Amygdala (tissue), 56 donors: ENCODE results near the gene GADL1.

Experiments used
- DNase-seq, 56 donors: peaks; one replicate each; lab custom pipeline; 2025; lab: John Stamatoyannopoulos, UW

Gene GADL1

DNA sequence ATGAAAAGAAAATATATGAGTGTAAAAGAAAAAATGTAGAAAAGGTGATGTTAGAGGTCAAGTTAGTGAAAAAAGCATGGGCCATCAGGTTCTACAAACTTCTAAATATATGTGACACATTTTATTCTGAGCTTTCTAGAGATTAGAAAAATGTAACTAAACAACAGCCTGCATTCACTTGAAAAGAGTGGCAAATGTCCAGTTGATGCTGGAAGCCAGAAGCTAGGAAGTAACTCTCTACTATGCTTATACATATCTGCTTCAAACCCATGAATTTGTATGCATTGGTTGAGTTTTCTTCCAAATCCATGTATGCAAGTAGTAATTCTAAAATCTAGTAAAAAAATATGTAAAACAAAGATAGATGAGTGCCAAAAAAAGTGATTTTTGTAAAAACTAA lies 164.5 kb downstream of the GADL1 start:
- no peak for DNase-seq

DNA sequence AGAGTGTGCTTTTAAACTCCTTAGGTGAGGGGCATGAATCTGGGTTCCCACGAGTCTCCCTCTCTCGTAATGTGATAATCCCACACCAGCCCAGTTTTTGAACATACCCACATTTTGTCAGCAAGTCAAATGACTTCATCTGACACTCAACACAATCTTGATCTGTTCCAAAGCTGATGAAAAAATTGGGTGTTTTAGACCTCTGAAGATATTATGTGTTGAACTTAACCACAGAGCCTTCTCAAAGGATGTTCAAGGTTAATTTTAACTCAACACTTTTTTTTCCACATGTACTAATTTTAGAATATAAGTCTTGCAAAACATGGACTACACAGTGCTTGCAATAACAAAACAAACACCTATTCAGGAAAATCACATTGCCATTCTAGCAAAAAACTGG lies 164.9 kb downstream of the GADL1 start:
- DNase-seq, result no peak

DNA sequence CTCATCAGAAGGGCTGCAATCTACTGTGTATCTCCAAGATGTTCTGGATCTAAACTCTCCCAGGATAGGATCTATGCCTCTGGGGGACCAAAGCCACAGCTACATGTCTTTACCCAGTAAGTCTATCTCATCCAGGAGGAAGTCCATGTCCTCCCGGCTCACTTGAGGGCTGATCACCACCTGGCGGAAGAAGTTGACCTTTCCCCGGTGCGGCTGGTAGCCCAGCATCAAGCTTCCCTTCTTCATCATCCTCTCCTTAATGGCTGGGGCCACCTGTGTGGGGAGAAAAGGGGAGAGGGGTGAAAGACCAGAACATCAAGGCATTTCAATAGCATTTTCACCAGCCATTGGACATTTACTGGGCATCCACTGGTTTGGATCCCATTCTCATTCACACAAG lies 166.3 kb downstream of the GADL1 start:
- no peak for DNase-seq

DNA sequence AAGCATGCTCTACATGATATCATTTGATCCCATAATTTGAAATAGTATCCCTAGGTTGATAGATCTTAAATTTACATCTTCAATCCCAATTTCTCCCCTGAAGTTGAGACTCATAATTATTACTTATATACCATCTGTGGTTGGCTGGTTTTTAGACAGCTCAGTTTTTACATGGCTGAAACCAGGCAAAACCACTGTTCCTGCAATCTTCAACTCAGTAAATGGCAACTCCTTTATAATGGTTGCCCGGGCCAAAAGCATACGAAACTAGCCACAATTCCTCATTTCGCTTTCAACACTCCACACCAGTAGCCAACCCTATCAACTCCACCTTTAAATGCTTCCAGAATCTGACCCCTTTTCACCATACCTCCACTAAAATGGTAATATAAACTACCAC lies 169.6 kb downstream of the GADL1 start:
- DNase-seq, result no peak

DNA sequence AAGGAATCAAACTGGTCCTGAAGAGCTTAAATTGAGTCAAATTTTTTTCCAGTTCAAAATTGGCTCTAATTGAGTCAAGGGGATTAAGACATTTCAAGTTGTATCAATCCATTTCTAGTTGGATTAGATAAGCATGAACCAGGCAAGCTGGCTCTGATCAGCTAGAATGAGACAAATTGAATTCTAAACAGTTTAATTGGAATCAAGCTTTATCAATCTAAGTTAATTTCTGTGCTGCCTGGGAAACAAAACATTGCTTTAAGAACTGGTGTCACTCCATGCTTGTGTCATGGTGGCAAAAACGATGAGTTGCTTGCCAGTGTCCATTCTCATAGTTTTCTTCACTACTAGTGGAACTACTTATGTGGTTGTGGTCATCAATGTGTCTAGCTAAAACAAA lies 171.2 kb downstream of the GADL1 start:
- DNase-seq, result no peak

DNA sequence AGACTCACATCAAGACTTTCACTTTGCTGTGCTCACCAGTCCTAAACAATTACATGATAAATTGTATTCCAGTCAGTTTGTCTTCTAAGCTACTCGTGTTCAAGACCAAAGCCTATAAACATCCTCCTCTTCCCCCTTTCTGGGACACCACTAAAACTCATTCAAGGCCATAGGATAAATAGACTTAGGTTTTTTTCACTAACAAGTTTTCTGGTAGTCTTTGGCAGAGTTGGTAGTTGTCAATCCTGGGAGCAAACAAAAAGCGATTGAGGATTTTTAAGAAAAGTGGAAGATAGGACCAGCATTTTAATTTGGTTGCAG lies 173.2 kb downstream of the GADL1 start:
- no peak for DNase-seq

DNA sequence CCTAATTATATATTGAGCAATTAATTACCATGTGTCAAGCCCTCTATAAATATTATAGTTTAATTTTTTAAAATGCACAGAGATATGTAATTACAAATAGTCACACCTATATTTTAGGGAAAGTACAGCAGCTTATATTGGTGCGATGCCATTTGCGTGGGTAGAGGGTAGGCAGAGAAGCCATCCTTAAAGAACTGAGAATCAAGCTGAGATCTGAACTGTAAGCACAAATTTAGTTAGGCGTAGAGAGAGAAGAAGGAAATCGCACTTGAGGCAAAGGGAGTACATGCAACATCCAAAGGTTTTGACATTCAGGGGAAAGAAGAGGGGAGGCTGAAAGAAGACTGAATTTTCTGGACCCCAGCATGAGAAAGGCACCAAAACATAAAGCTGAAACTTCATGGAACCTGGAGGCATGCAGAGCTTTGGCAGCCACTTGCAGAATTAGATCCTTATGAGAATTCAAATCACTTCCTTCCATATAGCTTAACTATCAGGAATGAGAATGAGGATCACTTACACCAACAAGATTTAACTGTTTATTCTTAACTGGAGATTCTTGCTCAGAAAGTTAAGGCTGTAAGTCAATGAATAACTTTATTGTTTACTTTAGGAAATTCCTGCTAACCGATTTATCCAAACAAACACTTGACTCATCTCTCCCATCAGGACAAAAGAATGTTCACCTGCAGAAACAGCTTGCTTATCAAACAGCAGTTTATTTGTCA lies 173.7 kb downstream of the GADL1 start:
- DNase-seq, result no peak

DNA sequence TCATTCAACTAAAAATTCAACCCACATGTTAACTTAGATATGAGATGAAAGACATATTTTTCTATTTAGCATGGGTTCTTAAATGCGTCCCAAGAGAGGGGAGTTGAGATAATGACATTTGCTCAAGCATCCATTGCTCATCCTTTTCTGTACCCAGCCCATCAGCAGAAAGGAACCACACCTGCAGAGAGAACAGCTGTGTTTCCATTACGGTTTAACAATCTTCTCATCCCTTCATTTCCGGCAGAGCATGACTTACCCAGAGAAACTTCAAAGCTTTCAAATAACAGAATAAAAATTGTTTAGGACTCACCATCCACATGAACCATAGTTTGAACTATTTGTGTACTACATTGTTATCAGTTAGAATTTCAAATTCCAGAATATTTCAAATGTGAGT lies 174.9 kb downstream of the GADL1 start:
- DNase-seq, result no peak

DNA sequence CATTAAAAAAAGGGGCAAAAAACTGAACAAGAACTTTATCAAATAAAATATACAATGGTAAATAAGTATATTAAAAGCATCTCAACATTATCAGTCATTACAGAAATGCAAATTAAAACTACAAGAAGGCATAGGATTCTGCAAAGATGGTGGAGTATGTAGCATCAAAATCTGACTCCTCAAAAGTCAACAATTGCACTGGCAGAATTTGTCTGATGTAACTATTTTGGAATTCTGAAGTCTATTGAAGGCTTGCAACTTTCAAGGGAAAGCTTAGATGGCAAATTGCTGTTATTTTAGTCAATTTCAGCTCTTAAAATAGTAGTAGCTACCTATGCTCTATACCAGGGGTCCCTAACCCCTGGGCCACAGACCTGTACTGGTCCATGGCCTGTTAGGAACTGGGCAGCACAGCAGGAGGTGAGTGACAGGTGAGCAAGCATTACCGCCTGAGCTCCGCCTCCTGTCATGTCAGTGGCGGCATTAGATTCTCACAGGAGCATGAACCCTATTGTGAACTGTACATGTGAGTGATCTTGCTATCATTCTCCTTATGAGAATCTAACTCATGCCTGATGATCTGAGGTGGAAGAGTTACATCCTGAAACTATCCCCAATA lies 180.5 kb downstream of the GADL1 start:
- DNase-seq, result no peak

DNA sequence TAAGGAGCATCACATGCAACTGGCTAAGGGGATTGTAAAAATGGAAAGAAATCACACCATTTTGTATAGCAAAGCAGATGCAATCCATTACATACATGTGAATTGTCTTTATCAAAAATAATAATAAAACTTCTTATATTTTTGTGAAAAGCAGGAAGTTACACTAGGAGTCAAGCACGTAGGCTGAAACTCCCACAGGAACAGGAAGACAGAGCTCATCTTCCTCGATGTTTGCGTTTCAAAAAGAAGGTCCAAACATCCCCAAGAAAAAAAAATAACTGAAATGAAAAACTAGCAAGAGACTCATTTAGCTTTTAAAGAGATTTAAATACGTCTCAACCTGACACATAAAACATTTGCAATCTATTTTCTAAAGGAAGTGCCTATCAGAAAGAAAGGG lies 181.5 kb downstream of the GADL1 start:
- no peak for DNase-seq

DNA sequence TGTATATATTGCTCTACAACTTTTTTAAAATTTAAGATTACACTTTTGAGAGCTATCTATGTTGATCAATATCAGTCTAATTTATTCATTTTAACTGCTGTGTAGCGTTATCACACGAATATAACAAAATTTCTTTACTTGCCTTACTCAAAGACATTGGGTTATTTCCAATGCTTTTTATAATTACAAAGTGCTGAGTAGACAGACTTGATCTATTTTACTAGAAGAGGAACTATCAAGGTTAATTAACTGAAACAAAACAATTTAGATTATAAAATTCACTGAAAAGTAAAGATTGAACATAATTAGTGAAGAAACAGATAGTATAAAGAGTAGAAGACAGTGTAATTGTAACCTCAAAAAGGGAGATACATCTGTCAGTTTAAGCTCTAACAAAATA lies 182.6 kb downstream of the GADL1 start:
- no peak for DNase-seq

DNA sequence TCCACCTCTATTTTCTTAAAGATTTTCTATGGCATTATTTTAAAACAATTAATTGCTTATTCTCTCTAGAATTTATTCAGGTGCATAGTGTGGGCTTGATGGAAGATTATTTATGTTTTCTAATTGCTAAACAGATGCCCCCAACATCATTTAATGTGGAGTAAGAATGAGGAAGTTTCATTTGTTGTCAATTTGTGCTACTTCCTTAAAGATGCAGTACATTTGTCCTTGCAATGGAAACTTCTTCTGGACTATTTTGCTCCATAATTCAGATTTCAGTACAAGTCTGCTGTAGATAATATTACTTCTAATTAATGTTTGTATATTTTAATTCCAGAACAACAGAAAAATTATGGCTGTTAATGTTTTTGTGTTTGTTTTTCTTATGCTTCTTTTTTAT lies 183.3 kb downstream of the GADL1 start:
- no peak for DNase-seq

DNA sequence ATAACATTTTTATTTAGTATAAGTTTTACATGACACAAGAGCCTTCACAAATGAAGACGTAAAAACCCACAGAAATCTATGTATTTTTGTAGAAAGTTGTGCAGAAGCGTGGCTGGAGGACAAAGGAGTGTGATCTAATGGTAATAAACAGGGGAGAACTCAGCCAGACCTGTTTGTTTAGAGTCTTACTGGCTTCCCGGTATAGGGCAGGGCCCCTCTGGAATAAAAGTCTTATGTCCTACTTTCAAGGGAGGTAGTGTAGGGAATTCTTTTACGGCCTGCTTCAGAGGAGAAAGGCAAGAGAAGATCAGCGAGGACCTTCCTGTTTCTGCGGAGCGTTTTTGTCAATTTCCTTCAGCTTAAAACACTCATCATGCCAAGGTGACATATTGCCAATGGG lies 184.4 kb downstream of the GADL1 start:
- DNase-seq, result no peak

DNA sequence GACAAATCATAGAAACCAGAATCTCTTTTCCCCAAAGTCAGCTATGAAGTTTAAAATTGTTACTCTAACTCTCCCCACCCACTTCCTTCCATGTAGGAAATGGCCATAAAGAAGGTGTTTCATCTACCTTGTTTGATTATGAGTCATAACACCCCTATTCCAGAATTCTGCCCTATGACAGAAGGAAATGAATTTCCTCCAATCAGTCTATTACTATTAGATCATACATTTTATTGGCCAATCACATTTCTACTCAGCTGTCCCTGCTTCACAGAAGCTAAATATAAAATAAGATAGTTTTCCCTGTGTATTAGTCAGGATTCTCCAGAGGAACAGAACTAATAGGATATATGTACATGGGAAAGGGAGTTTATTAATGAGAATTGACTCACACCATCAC lies 186.0 kb downstream of the GADL1 start:
- DNase-seq, result no peak

DNA sequence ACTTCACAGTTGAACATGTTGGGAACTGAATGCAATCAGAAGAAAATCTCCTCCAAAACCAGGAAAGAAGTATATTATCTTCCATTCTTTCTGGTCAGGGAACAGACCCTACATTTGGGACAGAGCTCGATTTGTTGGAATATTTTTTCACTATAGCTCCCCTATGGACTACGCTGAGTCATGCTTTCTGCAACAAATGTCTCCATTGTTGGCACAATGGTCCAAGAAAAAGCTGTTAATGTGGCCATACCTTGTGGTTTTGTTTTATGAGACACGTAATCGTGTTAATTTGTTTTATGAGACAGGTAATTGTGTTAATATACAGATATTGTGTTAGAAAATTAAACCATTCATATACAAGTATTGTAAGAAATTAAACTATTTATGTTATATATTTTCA lies 186.6 kb downstream of the GADL1 start:
- no peak for DNase-seq

DNA sequence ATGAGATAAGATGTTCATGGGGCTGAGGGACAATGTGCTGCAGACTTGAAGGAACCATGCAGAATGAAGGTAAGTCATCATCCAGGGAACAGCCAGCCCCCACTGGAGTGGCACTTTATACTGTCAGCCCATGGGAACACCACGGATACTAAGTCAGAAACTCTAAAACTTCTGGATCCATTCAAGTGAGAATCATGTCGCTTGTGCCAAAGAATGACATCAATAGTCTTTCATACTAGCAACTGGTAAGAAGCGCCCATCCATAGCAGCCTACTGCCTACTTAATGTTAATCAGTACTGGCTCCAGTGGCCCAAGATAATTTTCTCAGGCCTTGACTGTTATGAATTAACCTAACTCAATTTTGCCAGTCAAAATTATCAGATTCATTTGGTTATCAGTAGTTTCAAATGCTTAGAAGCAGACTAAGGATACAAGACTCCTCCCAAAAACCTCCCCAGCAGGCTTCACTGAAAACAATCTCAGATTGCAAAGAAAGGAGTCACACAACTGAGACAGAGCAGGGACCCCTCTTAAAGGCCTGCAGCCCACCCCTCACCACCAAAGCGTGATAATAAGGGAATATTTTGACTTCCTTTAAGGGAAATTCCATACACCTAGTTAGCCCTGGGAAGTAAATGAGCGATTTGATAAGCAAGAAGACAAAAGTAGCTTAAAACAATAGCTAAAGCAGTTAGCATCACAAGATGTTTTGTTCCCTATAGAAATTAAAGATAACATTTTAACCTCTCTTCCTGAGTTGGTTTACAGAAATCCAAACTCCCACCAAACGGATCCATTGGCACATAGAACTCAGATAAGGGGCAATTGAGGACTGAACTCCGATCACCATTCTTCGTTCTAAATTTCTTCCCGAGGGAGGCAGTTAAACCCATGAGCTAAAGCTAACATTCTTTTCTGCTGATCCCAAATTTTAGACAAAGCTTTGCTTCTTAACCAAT lies 189.2 kb downstream of the GADL1 start:
- DNase-seq, result no peak

DNA sequence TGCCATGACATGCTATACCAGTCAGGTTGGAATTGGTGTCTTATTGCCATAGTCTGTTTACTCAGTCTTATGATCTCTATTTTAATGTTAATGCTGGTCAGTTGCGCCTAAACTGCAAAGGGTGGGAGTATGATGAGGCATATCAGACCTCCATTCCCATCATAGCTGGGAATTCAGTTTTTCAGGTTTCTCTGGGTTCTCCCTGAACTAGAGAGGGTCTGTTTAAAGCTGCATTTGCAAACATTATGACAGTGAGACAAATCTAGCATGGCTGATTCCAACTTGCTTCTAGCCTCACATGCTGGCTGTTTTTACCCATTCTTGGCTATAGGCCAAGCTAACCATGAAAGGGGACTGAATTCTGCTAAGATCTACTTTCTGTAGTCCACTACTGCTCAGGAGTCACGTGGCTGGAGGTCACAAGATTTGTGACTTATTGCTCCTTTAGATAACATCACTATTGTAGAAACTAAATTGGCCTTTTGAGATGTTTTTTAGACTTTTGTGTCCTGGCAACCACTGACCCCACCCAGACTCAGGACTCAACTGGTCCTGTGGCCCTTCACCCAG lies 191.5 kb downstream of the GADL1 start:
- no peak for DNase-seq

DNA sequence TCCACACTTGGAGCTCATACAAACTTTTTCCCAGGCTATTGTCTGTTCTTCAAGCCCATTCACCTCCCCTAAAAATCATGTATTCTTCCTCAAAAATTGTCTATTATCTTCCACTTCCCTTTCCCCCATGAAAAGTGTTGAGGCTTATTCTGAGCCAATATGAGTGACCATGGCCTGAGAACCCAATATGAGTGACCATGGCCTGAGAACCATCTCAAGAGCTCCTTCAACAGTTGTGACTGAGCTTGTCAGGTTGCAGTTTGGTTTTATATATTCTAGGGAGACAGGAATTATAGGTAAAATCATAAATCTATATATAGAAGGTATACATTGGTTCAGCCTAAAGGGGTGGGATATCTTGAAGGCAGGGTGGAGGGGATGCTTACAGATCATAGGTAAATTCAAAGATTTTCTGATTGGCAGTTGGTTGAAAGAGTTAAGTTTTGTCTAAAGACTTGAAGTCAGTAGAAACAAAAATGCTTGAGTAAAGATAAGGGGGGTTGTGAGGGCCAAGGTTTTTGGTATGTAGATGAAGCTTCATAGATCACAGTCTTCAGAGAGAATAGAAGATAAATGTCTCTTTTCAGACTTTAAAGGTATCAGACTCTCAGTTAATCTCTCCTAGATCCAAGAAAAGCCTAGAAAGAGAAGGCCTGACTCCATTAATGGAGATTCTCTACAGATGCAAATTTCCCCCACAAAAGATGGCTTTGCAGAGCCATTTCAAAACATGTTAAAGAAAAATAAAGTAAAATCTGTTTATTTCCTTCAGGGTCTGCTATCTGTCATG lies 192.2 kb downstream of the GADL1 start:
- DNase-seq, result no peak

DNA sequence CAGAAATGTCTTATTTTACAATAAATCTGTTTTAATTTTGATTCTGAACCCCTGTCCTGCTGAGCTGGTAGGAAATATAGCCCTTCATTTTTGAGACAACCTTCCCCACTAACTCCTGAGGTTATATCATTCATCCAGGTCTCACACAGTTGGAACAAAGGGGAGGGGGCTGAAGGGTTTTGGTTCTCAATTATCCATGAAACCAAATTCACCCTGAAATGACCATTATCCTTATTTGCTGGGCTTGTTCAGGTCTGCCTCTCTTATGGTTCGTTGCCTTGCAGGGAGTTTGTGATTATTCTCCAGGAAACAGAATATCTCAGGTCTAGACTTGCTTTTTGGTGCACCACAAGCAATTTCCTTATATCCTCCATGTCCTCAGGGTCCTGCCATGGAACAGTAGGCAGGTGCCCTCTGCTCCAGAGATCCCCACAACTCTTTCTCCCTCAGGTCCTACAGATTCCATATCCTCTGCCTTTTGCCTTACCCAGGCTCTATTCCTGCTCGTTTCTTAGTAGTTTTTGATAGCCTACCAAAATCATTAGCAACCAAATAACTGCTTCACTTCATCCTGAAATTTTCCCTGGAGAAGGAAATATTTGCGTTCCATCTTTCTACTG lies 193.6 kb downstream of the GADL1 start:
- DNase-seq, result no peak

DNA sequence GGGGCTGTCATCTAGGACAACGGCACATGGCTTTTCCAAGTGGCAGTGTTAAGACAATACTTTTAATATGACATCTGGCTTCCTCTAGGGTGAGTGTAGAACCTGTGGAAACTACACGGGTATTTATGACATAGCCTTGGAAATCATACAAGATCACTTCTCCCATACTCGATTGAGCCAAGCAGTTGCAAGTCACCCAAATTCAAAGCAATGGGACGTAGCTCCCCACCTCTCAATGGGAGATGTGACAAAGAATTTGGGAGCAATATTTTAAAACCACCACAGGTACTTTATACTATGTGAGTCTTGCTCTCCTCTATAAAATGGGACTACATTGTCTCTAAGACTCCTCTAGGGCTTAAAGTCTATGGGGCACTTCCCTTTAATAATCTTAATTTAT lies 194.5 kb downstream of the GADL1 start:
- DNase-seq, result no peak
